Activated CD8-positive, alpha-beta memory T cell treated with anti-CD3 and anti-CD28 coated beads for 1 hour (primary cell): ENCODE results near the gene SCN2A.
"Not testable (repeated sequence)": the region's sequence is repeated elsewhere in the genome, so short reads cannot be mapped to it uniquely, and the experiment has no call there.

Experiments
- DNase-seq, 2 donors: peaks; one replicate each; pipeline ENCODE4 v3.0.0-alpha.2; 2020; ENCODE audit warnings: low read depth in 1 of 2; ENCODE audit errors: extremely low read depth in 1 of 2

Gene SCN2A

GRCh38 chr2:165312999-165313398 is 73.8 kb downstream of the SCN2A start:
- DNase-seq: no peak

DNA sequence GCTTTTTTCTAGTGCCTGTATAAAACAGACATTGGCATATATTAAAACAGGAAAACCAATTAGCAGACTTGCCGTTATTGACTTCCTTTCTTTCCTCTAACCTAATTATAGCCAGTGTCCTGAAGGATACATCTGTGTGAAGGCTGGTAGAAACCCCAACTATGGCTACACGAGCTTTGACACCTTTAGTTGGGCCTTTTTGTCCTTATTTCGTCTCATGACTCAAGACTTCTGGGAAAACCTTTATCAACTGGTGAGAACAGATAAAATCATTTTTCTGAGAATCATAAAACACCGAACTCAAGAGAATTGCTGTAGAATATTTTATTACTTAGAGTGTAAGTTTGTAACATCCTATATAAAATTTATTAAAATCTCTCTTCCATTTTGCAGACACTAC is 74.3 kb downstream of the SCN2A start:
- no peak for DNase-seq

GRCh38 chr2:165328272-165328671 is 89.1 kb downstream of the SCN2A start:
- no peak for DNase-seq

DNA sequence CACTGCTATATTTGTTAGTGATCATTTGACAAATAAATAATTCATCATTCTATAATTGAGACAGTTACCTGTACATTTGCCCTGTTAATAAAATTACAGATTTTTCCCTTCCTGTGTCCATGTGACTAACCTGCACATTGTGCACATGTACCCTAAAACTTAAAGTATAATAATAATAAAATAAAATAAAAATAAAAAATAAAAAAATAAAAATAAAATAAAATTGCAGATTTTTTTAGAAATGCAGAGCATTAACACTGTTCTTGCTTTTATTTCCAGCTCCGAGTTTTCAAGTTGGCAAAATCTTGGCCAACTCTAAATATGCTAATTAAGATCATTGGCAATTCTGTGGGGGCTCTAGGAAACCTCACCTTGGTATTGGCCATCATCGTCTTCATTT is 105.1 kb downstream of the SCN2A start:
- not testable (repeated sequence) for DNase-seq

- DNase-seq: no peak
These were observed 109.2 kb downstream of the SCN2A start for GRCh38 chr2:165348441-165348840.

GRCh38 chr2:165349181-165349580 is 110.0 kb downstream of the SCN2A start:
- no peak for DNase-seq

DNA sequence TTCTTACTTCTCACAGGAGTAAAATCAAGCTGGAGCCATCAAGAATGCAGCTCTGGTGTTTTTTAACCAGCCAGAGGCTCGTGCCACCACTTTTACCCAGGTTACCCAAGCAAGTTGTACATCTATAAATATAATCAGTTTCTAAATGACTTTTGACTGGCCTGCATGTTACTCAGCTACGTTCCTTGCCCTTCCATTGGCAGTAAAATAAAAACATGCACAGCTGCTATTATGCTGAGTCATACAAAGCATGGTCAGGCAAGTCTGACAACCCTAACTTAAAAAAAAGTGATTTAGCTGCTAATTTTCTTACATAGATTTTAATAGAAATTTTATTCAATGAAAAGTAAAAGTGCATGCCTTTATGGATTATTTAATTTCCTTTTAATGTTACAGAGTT is 118.5 kb downstream of the SCN2A start:
- DNase-seq: no peak

GRCh38 chr2:165361514-165361913 is 122.3 kb downstream of the SCN2A start:
- no peak for DNase-seq

DNA sequence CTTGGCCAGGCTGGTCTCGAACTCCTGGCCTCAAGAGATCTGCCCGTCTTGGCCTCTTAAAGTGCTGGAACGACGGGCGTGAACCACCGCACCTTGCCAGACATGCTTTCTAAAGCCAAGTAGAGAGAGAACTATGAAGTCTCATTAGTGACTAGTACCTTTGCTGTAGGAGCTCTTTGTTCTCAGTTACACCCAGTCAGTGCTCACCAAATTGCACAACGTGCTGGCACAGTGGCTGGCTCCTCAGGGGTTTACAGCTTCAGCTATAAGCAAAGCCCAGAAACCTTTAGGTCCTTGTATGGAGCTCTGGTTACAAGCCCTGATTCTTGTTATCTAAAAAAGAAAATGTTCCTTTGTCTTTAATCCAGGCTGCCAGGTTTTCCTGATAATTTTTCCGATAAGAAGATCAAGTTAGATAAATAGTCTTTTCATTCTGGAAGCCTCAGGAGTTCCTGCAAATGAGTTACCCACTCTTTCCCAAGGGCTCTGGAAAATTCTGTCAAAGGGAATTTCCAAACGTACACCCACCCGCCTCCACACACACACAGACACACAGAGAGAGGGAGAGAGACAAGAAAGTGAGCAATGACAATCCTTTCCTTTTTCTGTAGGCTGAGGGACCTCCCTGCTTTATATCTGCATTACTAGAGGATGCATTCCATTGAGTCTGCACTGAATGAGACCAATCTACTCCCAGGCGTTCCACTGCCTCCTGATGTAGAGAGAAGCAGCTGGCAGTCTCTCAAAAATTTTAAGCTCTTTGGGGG is 130.1 kb downstream of the SCN2A start:
- DNase-seq: no peak

GRCh38 chr2:165369898-165370296 is 130.7 kb downstream of the SCN2A start:
- DNase-seq: no peak

GRCh38 chr2:165371356-165371755 is 132.1 kb downstream of the SCN2A start:
- no peak for DNase-seq

DNA sequence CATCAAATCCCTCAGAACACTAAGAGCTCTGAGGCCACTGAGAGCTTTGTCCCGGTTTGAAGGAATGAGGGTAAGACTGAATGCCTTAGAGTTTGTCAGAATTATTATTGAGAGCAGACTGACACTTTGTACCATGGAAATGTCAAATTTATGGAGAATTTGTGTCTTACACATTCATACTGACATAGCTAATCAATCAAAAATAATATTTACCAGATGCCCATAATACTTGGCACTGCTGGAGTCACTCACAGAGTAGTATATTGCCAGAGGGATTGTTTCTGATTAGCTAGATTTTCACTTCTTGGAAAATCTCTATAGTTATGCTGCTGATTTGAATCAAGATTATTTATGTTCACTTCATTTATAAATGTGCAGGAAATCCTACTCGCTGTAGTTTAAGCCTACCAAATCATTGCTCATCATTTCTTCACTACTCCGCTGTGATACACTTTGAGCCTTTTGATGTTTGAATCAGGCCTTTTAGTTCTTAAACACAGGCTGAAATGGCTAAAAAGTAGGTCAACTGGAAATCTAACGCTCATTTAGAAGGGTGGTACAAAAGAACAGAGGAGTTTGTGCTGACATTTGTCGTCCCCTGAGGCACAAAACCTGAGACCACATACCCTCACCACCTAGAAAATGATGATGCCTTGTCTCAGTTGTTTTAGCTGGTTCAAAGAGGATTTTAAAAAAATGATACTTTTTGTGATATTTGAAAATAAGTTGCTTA is 134.2 kb downstream of the SCN2A start:
- DNase-seq: no peak

DNA sequence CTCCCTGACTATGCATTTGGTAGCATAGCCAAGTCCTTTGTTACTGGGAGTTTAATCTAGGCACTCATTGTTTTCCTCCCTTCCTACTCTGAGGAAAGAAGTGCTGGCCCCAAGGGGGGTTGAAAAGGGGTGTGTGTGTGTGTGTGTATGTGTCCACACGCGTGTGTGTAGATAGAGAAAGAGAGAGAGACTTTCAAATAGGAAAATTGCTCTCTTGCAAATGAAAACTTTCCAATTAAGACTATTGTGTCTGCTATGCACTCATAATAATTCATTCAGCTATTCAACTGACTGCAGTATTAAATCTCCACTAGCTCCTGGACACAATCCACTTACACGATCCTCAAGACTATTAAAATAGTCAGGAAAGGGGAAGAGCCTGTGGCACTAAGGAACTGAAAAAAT is 137.4 kb downstream of the SCN2A start:
- no peak for DNase-seq

GRCh38 chr2:165382362-165382761 is 143.1 kb downstream of the SCN2A start:
- no peak for DNase-seq

DNA sequence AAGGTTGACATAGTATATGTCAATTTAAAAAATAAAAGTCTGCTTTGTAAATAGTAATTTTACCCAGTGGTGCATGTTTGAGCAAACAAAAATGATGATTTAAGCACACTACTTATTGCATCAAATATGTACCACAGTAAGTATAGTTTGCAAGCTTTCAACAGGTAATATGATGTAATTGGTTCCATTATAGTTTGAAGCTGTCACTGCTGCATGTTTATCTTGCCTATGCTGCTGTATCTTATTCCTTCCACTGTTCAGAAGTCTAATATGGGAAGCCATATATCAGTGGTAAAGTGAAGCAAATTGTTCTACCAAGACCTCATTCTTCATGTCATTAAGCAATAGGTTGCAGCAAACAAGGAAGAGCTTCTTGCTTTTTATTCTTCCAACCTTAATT is 151.7 kb downstream of the SCN2A start:
- no peak for DNase-seq

GRCh38 chr2:165391791-165392190 is 152.6 kb downstream of the SCN2A start:
- DNase-seq: no peak

GRCh38 chr2:165398603-165399002 is 159.4 kb downstream of the SCN2A start:
- not testable (repeated sequence) for DNase-seq

- DNase-seq: no peak
These were observed 162.2 kb downstream of the SCN2A start for GRCh38 chr2:165401285-165401852.

DNA sequence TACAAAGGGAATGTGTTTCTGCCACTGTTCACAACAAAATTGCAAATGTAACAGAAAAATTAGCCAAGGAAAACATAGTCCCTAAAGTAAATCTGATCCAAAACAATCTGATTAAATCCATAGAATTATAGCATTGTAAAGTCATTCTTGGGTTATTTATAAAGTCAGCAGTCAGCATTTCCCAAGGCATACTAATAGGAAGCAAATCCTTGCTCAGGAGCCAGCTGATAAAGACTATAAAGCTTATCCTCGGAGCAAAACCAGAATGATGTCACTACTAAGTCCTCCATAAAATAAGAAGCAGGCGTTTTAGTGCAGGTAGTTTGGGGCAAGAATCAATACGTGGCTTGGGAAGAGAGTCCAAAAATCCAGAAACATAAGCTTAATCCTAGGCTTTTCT is 162.9 kb downstream of the SCN2A start:
- no peak for DNase-seq

GRCh38 chr2:165406173-165406572 is 167.0 kb downstream of the SCN2A start:
- DNase-seq: no peak

DNA sequence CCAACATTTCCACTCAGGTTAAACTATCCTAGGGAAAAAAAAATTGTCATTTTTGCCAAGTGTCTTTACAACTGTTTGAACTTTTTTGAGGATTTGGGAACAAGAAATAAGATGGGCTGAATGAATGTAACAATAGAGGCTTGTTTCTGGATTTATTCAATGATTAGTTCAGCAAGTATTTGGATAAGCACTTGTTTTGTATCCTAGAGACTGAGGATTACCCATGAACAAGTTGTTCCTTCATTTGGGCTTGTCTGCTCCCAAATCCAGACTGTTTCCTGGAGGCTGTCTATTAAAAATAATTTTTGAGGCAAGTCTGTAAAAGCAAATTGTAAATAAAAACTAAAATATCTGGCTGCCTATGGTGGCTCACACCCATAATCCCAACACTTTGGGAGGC is 168.3 kb downstream of the SCN2A start:
- DNase-seq: no peak

DNA sequence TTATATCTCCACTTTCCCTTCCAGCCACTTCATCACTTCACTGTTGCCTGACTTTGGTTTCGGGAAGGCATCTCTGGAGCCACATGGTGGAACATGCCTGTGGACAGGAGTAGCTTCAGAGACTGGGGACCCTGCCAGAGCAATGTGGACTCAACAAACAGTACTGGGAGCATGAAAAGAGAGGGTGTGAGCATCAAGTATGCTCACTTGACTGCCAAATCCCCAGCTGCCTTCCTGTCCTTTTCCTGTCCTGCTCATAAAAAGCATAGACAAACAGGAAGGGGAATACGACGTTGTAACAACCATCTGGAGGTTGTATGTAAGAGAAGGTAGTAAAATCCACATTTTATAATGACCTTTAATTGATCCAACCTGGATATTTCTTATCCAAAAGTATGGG is 169.0 kb downstream of the SCN2A start:
- DNase-seq: no peak
